Esophagus squamous epithelium (tissue), 4 donors: Measurements from ENCODE around the gene RSPH10B2.

ENCODE experiments used
- CTCF ChIP-seq, 6 experiments: fragments of 450-650 bp in 4 of 6; fragments of 200-600 bp in 2 of 6; sonication (generic) in 2 of 6; IDR thresholded peaks; one replicate each; pipeline ENCODE4 v1.5.1; 2016 to 2019; ENCODE audit warnings: antibody characterized with exemption in 6 of 6, mild to moderate bottlenecking in 4 of 6, moderate library complexity in 4 of 6
- POLR2A ChIP-seq, 4 donors: fragments of 450-650 bp; IDR thresholded peaks; one replicate each; pipeline ENCODE4 v1.6.1; 2017; ENCODE audit warnings: antibody characterized with exemption in 4 of 4, mild to moderate bottlenecking in 4 of 4, moderate library complexity in 3 of 4

- TF ChIP-seq CTCF (IDR thresholded peaks at IDR 0.05) (peak in 3 of 6 experiments; percentile 1 to 51 (median 15)), POLR2A (IDR thresholded peaks at IDR 0.05) (peak in 2 of 4 donors; percentile 73 to 77)
Observed at GRCh38 chr7:6706666-6707407, 47.1 kb upstream of the RSPH10B2 start, which contains the start of gene ZNF12.
